GM10266 (cell line): ENCODE measurements around the gene RGS11.

Source experiments
- DNase-seq: peaks from one replicate; pipeline ENCODE4 v3.0.0; 2012; ENCODE audit errors: extremely low spot score
- CTCF ChIP-seq: IDR thresholded peaks from 2 replicates; pipeline ENCODE4 v1.5.1; 2012; ENCODE audit warnings: mild to moderate bottlenecking, low read depth; ENCODE audit not compliant: control insufficient read depth, insufficient read depth; ENCODE audit errors: missing control alignments

RGS11 gene

GRCh38 chr16:317583-317982 is 41.8 kb upstream of the RGS11 start:
- no peak for DNase-seq
- no peak for TF ChIP-seq CTCF

GRCh38 chr16:316741-317464 is 41.2 kb upstream of the RGS11 start:
- no peak for DNase-seq

GRCh38 chr16:314795-315299 is 39.1 kb upstream of the RGS11 start:
- DNase-seq, result no peak
- no peak for TF ChIP-seq CTCF

More at GRCh38 chr16:316741-317464, 41.2 kb upstream of the RGS11 start:
- TF ChIP-seq CTCF, result no peak

GRCh38 chr16:314351-314750 is 38.6 kb upstream of the RGS11 start:
- DNase-seq, result no peak
- TF ChIP-seq CTCF, result no peak

- DNase-seq, result no peak
- TF ChIP-seq CTCF, result no peak
These were observed 36.0 kb upstream of the RGS11 start for GRCh38 chr16:311725-312124.

GRCh38 chr16:309476-309875 is 33.7 kb upstream of the RGS11 start:
- TF ChIP-seq CTCF, result no peak
- no peak for DNase-seq

- DNase-seq, result no peak
- TF ChIP-seq CTCF, result no peak
These were observed 32.1 kb upstream of the RGS11 start for GRCh38 chr16:307691-308312.
